ENCODE data around the gene OTOR.
A peak's percentile ranks its signal among the peaks of the same experiment; 100 is the strongest.

The OTOR gene, protein sequence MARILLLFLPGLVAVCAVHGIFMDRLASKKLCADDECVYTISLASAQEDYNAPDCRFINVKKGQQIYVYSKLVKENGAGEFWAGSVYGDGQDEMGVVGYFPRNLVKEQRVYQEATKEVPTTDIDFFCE

DNA sequence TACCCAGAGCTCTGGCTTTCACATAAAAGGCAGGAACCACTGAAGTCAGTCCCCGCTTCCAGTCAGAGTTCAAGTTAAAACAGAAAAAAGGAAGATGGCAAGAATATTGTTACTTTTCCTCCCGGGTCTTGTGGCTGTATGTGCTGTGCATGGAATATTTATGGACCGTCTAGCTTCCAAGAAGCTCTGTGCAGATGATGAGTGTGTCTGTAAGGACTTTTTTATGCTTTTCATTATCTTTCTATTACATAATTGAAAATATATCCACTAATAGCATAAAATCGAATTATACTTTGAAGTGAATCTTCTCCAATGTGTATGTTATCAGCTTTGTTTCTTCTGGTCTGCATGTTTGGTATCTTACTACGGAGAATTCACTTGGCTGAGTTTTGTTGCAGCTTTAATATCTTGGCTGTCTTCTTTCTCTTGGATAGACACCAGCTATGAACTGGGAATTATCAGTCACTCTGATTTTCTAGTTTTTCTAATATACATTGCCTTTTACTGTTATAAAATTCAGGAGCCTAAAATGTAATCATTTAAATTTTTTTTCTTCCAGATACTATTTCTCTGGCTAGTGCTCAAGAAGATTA is at the start of gene OTOR:
Gene OTOR, plus strand, starts transcription at position 51 of the 593 bp plus-strand sequence. Its CDS starts 44 bp downstream, at position 95.
- no peak for DNase-seq (ENCODE audit: low spot score)

DNA sequence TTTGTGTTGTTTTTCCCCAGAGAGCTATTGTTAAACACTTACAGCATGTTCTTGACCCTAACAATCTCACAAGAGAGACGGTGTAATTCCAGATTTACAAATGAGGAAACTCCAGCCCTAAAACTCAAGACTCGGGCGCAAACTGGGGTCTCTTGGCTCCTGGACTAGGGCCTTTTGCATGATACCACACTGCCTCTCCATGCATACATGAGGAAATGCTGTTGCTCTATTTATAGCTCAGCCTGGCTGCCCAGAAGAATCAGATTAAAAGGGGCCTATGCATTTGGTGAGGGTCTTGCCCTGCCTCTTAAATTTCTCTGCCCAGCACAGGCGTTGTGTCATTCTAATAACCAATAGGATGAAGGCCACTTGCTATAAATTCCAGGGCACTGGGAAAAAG is 48.9 kb upstream of the OTOR start:
- DNase-seq (ENCODE audit: low spot score), result no peak

DNA sequence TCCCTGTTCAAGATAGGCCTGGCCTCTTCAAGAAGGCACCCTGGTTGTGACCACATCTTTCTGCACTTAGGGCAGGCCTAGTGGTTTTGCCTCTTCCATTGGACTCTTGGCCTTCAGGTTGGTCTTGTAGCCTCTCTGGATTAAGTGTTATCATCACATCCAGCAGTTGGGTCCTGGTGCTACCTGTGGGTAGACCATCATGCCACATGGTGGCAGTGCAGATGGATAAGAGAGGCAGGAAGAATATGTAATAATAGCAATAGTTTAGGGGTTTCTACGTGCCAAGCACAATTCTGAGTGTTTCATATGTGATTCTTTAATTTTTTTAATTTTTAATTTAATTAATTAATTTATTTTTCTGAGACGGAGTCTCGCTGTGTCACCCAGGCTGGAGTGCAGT is 46.9 kb upstream of the OTOR start:
- no peak for DNase-seq (ENCODE audit: low spot score)

DNA sequence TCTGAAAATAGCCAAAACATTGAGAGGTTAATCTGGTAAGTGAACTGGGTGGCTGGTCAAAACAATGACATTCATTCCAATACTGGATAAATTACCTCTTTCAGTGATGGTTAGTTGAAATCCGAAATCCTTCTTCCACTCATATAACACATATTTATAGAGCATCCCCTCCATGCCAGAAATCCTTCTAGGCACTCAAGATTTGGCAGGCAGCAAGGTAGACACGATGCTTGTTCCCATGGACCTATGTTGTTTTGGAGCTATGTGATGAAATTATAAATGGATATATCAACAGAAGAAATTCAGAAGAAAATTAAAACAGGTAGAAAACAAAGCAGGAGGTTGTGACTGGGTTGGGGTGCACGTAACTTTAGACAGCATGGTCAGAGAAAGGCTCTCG is 44.6 kb upstream of the OTOR start:
- DNase-seq (ENCODE audit: low spot score), result no peak

DNA sequence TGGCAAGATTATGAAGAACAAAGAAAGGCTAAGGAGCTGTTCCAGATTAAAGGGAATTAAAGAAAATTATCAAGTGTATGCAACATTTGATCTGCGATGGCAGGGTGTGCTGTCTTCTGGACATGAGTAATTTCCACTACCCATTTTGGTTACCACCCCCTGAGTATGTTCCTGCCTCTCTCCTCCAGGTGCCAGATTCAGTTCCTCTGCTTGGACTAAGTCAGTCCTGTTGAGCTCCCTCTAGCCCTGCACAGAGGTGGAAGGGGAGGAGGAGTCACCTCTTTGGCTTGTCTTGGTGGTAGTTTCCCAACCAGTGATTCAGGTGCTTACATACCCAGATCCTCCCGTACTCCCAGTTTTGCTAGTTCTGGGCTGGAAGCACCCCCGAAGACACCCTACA is 40.5 kb upstream of the OTOR start:
- DNase-seq (ENCODE audit: low spot score), result no peak

DNA sequence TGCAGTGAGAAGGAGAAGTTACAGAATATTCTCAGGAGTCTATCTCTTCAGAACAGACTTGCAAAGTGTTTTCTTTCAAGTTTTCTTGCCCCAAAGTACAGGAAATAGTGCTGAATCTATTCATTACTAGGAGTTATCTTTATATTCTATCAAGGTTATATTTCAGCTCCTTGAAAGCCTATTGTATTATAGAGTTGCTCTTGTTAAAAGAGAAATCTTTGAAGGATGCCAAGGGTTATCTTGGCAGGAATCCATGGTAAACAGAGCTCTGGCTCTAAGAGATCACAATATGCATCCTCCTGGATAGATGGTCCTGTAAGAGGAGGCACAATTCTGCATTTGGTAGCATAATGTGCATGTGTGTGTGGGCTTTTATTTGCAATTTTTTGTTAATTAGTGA is 39.6 kb upstream of the OTOR start:
- no peak for DNase-seq (ENCODE audit: low spot score)

DNA sequence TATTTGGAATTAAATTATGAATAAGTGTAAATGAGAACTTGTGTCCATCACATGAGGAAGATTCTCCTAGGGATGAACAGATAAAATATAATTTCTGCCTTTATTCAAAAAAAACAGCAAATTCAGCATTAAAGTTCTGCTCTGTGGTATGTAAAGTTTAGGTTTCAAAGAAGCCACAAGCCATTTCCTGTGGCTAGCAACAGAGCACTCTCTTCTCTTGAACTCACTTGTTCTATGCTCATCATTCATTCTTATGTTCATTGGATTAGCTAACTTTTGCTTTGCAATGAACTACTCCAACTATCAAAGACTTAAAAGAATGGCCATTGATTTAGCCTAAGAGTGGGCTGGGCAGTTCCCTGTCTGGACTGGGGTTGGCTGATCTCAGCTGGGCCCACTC is 39.1 kb upstream of the OTOR start:
- no peak for DNase-seq (ENCODE audit: low spot score)

DNA sequence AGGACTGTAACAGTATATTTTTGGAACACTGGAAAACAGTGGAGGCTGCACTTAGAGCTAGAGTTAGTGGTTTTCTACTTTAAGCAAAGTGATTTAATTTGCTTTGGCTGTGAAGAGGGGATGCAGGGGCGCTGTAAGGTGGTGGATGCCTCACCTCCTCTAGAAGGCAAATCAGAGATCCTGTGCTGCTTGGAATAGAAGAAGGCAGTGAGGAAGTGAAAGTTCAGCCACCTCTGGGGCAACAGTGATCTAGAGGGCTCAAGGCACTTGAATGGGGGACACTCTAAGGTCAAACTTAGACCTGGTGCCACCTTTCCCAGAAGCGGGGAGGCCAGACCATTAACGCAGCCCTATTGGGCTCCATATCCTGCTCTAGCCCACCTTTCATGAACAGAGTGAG is 37.4 kb upstream of the OTOR start:
- no peak for DNase-seq (ENCODE audit: low spot score)

DNA sequence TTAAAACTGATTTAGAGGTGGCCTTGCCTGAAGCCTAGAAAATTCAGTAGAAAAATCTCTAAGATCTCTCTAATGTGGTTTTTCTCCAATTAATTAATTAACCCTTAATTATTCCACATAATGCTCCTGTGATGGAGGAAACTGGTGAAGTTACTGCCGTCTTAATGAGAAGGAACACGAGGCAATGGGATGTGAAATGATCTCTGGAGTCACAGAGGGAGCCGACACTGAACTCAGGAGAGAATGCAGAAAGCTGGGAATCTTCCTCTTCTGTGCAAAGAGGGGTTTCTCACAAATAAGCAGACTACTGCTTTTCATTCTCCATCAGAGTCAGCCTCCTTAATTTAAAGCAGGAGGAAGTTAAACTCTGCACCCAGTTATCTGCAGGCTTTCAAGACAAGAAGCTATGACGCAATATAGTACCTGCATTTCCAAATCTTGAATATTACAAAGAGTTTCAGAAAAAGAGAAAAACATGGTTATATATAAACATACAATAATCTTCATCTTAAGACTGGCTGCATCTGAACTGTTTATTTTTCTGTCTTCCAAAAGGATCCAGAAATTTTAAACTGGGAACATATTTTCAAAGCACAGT is 36.4 kb upstream of the OTOR start:
- no peak for DNase-seq (ENCODE audit: low spot score)

DNA sequence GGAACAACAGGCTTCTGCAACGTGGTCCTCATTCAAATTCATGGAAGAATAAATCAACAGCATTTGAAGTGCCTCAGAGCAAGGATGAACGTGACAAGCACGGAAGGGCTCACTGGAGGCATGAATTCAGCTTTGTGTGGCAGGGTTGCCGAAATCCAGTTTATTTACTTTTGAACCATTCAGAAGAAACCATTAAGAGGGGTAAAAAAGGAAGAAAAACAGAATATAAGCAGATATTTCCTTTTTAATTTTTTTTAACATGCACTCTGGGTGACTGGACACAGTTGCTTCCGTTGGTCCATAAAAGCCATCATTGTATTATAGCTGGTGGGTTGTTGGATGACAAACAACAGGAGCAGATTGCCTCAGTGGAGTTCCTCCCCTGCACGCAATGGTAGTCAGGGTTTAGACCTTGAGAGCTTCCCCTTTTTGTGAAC is 35.6 kb upstream of the OTOR start:
- DNase-seq (ENCODE audit: low spot score), result no peak

DNA sequence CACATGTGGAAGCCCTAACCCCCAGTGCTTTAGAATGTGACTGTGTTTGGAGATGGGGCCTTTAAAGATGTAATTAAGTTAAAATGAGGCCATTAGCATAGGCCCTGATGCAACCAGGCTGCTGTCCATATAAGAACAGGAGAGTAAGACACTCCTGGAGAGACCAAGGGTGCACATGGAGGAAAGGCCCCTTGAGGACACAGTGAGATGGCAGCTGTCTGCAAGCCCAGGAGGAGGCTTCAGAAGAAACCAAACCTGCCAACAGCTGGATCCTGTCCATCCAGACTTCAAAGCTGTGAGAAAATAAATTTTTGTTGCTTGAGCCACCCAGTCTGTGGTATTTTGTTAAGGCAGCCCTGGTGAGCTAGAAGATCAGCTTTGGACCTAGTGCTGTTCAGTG is 35.1 kb upstream of the OTOR start:
- no peak for DNase-seq (ENCODE audit: low spot score)

DNA sequence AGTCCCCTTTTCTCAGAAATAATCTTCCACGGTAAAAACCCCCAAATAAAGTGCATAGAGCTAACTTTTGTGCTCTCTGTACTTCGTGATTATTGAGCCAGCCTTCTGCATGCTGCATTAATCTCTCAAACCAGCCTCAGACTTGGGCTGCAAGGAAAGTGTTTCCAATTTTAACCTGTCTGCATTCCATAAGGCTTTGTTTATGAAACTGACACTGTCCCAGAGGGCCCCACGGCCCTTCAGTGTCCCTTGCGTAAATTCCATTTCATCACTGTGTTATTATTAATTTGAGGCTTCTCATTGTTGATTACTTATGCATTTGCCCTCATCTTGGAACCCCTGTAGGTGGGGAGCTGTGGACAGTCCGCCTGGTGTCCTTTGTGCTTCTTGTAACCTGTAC is 33.9 kb upstream of the OTOR start:
- DNase-seq (ENCODE audit: low spot score), result no peak

DNA sequence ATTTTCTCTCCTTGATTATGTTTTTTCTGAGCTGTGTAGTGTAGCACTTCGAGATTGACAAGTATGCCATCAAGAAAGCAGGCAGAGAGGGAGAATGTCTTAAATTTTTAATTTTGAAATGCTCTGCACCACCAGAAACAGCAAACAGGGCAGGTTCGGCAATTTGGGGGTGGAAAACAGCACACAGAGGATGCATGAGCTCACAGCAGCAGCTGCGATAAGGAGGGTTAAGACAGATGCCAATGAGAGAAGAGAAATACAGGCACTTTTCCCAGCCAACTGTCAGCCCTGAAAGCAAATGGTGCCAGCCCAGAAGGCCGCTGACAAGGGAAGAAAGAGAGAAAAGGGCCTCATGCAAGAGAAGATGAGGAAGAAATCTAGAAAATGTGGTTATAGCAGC is 33.4 kb upstream of the OTOR start:
- DNase-seq (ENCODE audit: low spot score), result no peak

DNA sequence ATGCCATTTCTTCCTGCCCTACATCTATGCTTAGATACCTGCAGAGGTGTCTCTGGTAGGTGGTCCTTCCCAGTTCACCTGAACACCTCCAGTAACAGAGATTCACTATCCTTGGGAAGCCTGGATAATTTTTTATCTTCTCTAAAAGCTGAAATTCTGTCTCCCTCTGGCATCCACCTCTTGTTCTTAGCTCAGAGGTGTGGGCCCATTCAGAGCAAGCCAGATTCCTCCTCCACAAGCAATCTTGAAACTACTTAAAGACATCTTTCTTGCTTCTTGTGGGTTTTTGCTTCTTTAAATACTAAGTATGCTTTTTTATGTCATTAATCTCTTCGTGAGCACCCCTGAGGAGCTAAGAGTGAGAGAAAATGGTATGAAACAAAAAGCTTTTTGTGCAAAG is 28.7 kb upstream of the OTOR start:
- DNase-seq (ENCODE audit: low spot score), result no peak

DNA sequence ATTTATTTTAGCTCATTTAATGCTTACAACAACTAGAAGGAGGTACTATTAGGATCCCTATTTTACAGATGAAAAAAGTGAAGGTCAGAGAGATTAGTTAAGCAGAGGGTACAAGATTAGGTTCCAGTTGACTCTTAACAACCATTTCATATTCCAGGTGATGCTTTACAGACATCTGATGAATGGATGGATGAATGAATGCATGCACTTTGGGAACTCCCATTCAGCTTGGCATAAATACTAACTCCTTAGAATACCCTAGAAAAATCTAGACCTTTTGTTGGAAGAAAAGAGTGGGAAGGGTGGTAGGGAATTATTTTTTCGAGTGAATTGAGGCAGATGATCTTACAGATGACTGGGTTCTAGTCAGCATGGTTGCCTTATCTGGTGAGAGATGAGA is 19.1 kb upstream of the OTOR start:
- DNase-seq (ENCODE audit: low spot score), result no peak

DNA sequence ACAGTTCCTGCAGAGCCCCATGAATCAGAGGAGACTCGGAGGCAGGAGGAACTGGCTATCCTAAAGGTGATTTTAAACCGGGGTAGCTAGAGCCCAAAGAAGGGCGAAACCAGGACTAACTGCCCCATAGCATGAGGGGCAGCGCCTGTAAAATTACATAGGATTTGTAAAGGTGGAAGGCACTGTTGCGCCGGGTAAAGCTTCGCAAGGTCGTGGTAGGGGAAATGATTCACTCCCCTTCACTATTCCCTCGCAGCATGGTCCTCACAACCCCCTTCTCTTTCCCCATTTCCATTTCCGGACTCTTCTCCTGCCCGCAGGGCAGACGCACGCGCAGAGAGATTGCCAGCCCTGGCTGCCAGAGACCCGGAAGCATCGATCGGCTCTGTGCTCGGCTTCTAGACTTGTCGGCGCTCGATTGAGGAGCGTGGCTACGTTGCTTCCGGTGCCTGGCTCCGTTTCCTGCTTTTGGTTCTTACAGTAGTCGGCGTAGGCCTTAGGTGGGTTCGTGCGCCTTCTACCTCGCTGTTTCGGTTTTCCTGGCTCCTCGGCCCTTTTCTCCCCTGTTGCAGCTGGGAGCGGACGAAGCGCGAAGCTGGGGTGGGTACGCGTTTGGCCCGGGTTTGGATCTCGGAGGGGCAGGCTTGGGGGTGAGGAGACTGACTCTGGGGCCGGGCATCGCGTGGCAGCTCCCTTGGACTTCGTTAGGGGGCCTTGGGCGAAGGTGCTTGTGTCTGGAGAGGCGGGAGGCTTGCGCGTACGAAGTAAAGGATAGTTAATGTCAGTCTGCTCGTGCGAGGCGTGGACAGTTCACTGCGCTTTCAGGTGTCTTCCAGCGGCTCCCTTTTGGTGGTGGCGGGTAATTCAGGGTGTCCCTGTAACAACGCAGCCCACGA is 18.3 kb upstream of the OTOR start, which contains the start of gene SNRPB2:
Gene SNRPB2, plus strand, starts transcription at position 462 of the 896 bp plus-strand sequence. CDS start 1,677 bp downstream, outside the sequence.
- DNase-seq (ENCODE audit: low spot score), result peak; percentile 92

DNA sequence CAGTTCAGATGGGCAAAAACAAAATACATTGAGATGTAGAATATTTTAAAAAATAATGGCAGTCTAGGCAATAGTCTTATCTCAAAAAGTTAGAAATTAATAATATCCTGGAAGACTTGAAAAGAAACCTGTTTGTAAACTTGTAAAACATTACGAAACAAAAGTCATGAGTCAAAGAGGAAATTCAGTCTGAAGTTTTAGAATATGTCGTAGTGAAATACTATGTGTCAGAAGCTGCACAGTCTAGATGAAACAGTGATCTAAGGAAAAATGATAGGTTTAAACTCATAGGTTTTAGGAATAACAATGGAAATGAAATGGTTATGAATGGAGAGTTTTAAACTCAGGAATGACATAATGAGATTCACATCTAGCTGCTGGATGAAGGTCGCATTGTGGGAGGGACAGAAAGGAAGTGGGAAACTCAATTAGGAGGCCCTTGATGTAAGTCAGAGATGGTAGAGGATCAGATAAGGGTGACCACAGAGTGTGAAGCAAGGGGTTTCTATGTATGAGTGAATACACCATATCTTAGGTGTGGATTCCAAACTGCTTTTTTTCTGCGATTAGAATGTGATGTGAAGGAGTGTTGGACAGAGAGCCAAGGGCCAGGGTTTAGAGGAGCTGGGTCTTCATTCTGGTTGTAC is 15.5 kb upstream of the OTOR start:
- no peak for DNase-seq (ENCODE audit: low spot score)

DNA sequence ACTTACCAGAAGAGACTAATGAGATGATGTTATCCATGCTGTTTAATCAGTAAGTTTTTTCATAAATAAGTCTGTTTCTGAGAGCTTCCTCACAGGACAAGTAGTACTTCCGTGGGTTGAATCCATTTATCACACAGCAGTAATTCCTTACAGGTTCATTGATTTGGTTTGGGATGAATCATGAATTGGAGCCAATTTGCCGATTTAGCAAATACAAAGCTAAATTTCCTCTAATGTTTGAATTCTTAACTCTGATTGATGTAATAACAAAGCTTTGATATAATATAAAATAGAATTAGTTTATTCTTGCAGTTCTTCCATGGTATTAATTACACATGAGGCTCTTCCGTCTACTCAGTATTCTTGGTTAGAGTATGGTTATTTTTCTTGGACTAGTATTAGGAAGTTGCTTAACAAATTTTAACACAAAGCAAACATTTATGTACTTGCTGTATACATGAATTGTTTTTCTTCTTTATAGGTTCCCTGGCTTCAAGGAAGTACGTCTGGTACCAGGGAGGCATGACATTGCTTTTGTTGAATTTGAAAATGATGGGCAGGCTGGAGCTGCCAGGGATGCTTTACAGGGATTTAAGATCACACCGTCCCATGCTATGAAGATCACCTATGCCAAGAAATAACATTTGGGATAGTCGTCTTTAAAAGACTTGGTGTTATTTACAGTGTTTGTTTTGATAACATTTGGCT is 7.6 kb upstream of the OTOR start:
- no peak for DNase-seq (ENCODE audit: low spot score)

DNA sequence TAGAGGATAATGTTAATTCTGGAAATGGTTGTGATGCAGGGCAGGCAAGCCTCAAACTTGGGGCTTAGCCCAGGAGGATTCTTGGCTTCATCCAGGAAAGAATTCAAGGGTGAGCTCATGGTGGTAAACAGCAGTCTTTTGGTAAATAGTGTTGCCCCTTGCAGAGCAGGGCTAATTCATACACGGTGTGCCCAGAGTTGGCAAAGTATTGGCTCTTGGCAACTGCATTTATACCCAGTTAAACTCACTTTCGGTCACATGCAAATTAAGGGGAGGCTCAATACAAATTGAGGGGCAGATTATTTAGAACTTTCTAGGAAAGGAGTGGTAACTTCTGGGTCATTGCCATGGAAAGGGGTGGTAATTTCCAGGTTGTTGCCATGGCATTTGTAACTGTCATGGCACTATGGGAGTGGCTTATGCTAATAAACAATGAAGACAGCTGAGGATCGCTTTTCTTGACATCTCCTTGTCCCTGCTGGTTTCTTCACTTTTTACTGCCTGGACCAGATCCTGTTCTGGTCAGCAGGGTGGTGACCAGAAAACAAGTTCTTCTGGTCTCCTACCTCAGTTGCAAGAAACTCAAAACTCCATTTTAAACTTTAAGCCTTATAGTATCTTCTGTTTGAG is 3.9 kb upstream of the OTOR start:
- no peak for DNase-seq (ENCODE audit: low spot score)

DNA sequence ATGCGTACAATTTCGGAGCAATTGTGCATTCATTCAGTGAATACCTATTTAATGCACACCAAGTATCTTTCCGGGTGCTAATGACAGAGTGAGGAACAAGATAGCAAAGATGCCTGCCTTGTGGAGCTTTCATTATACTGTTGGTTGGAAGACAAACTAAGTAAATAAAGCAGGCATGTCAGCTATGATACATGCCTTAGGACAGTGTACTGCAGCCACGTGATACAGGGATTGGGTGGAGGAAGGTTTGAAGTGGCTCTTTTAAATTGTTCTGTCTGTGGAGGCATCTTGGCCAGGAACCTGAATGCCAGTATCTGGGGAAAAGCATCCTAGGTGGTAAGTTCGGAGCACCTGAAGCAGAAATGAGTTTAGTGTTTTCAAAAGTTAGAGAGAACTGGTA is 3.0 kb upstream of the OTOR start:
- no peak for DNase-seq (ENCODE audit: low spot score)

DNA sequence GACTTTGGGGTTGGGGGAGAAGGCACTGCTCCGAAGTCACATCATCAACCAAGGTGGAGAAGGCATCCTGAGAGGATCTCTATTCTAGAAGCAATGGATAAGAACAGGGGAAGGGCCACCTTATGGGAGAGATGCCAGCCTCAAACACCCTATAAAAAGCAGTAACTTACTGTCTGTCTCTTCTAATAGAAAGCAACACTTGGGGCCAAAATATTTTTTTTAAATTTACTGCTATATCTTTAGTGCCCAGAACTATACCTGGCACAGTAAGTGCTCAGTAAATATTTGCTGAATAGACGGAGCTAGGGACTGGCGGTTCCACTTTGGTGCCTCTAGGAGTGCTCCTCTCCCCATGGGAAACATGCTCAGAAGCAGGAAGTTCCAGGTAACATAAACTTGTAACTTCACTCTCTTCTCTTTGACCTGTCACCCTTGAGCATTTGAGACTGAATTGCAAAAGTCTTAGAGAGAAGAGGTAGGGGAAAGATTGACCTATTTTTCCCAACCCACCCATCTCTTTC is 807 bp upstream of the OTOR start:
- no peak for DNase-seq (ENCODE audit: low spot score)
